Esophagus muscularis mucosa (tissue), 4 donors: ENCODE data around the gene IL36RN. TPM values are rescaled to one million over a fixed set of nuclear protein-coding genes. Genes with fewer than 3 reads are reported as not detected.
A peak's percentile ranks its signal among the peaks of the same experiment; 100 is the strongest.

Experiments used
- DNase-seq: peaks from one replicate; pipeline ENCODE4 v3.0.0-alpha.2; 2017; ENCODE audit errors: extremely low spot score
- H3K27ac ChIP-seq, 4 donors: fragments of 200-600 bp; sonication (generic); replicated peaks in 1 of 4; 1 replicate in 3 of 4; 2 replicates in 1 of 4; pipeline ENCODE4 v1.5.1; 2016 to 2019; ENCODE audit warnings: mild to moderate bottlenecking in 1 of 4
- H3K27me3 ChIP-seq, 4 donors: fragments of 200-600 bp; sonication (generic); one replicate each; pipeline versions ENCODE4 v1.5.1 to v1.6.0; 2016 to 2019
- H3K36me3 ChIP-seq, 4 donors: fragments of 200-600 bp; sonication (generic); one replicate each; pipeline ENCODE4 v1.5.1; 2016 to 2019
- H3K4me1 ChIP-seq, 4 donors: fragments of 200-600 bp; sonication (generic); one replicate each; pipeline ENCODE4 v1.5.1; 2016 to 2019
- H3K4me3 ChIP-seq, 4 donors: fragments of 200-600 bp; sonication (generic); 1 replicate in 2 of 4; 2 replicates in 2 of 4; pipeline ENCODE4 v1.5.1; 2016 to 2019; ENCODE audit warnings: mild to moderate bottlenecking in 4 of 4, moderate library complexity in 1 of 4
- H3K9me3 ChIP-seq, 4 donors: fragments of 200-600 bp; sonication (generic); 1 replicate in 3 of 4; 2 replicates in 1 of 4; pipeline ENCODE4 v1.5.1; 2016 to 2019
- CTCF ChIP-seq, 3 experiments: fragments of 200-600 bp in 2 of 3; fragments of 450-650 bp in 1 of 3; sonication (generic) in 2 of 3; IDR thresholded peaks; one replicate each; pipeline ENCODE4 v1.5.1; 2017 to 2019; ENCODE audit warnings: antibody characterized with exemption in 3 of 3, mild to moderate bottlenecking in 2 of 3, moderate library complexity in 1 of 3
- EP300 ChIP-seq: sonication (generic); formaldehyde crosslinking; IDR thresholded peaks from one replicate; pipeline ENCODE4 v1.6.1; 2017; ENCODE audit warnings: antibody characterized with exemption
- POLR2A ChIP-seq: fragments of 450-650 bp; IDR thresholded peaks from one replicate; pipeline ENCODE4 v1.6.1; 2017; ENCODE audit warnings: antibody characterized with exemption, moderate library complexity, mild to moderate bottlenecking, low read depth
- POLR2AphosphoS5 ChIP-seq, 2 donors: sonication (generic); formaldehyde crosslinking; IDR thresholded peaks; one replicate each; pipeline ENCODE4 v1.6.1; 2017; ENCODE audit warnings: antibody characterized with exemption in 2 of 2
- WGBS: methylation state at CpG from one replicate; pipeline ENCODE4 v1.1.5; 2018; 5-methylcytosine and 5-hydroxymethylcytosine counted together
- intact Hi-C: fragments of 100-400 bp; cut with DNase I; formaldehyde crosslinking; loops from one replicate; pipeline ENCODE4 v1.15.1; 2023
- total RNA-seq, 4 donors: library from RNA; depleted of rRNA; stranded (reverse); fragments of >200 nt; gene quantifications; one replicate each; pipeline versions ENCODE4 v1.1.0 to v1.2.1, GENCODE V29; 2016

Gene IL36RN
- total RNA-seq, 4 donors from 2014 or later: not detected

- Histone ChIP-seq H3K27ac (no peak overlapping the region), H3K4me1 (no peaks in the 10 kb centered on the region), H3K4me3 (no peak overlapping the region), H3K9me3 (peaks cover 0 to 7% (median 0%) of the 10 kb centered on the region in 4 donors), H3K36me3 (no peaks in the 10 kb centered on the region), H3K27me3 (peaks cover 0 to 18% (median 0%) of the 10 kb centered on the region in 4 donors)
- intact Hi-C loops: no loop called here
- DNase-seq: no peak
- WGBS: 57% methylated on average over 8 of the region's 8 CpGs
- TF ChIP-seq POLR2A: no peak
- no peak for TF ChIP-seq POLR2AphosphoS5 (IDR thresholded peaks at IDR 0.05)
Observed at GRCh38 chr2:113083296-113083695, 24.3 kb downstream of the IL36RN start.

- peaks cover 0 to 22% (median 0%) of the 10 kb centered on the region in 4 donors for H3K27me3 ChIP-seq
- intact Hi-C loops: no loop called here
- H3K9me3 ChIP-seq: peaks cover 0 to 7% (median 0%) of the 10 kb centered on the region in 4 donors
- H3K27ac ChIP-seq: no peak overlapping the region
- no peak overlapping the region for H3K4me3 ChIP-seq
- no peaks in the 10 kb centered on the region for H3K36me3 ChIP-seq
- no peak for TF ChIP-seq CTCF (IDR thresholded peaks at IDR 0.05)
- TF ChIP-seq EP300: no peak
- no peak for TF ChIP-seq POLR2A
- TF ChIP-seq POLR2AphosphoS5 (IDR thresholded peaks at IDR 0.05): no peak
- no peaks in the 10 kb centered on the region for H3K4me1 ChIP-seq
- DNase-seq: peak; percentile 24
- 70% methylated on average over 5 of the region's 5 CpGs for WGBS
Observed at GRCh38 chr2:113084249-113085000, 25.4 kb downstream of the IL36RN start.

- WGBS: 77% methylated on average over 2 of the region's 2 CpGs
- Histone ChIP-seq H3K27me3 (peaks cover 0 to 22% (median 0%) of the 10 kb centered on the region in 4 donors), H3K9me3 (peaks cover 0 to 7% (median 0%) of the 10 kb centered on the region in 4 donors), H3K4me1 (no peaks in the 10 kb centered on the region), H3K36me3 (no peaks in the 10 kb centered on the region), H3K4me3 (no peak overlapping the region), H3K27ac (no peak overlapping the region)
- intact Hi-C loops: no loop called here
- TF ChIP-seq CTCF (IDR thresholded peaks at IDR 0.05) (no peak), POLR2AphosphoS5 (IDR thresholded peaks at IDR 0.05) (no peak), EP300 (no peak), POLR2A (no peak)
- DNase-seq: no peak
Observed at GRCh38 chr2:113085542-113085941, 26.5 kb downstream of the IL36RN start.

DNA sequence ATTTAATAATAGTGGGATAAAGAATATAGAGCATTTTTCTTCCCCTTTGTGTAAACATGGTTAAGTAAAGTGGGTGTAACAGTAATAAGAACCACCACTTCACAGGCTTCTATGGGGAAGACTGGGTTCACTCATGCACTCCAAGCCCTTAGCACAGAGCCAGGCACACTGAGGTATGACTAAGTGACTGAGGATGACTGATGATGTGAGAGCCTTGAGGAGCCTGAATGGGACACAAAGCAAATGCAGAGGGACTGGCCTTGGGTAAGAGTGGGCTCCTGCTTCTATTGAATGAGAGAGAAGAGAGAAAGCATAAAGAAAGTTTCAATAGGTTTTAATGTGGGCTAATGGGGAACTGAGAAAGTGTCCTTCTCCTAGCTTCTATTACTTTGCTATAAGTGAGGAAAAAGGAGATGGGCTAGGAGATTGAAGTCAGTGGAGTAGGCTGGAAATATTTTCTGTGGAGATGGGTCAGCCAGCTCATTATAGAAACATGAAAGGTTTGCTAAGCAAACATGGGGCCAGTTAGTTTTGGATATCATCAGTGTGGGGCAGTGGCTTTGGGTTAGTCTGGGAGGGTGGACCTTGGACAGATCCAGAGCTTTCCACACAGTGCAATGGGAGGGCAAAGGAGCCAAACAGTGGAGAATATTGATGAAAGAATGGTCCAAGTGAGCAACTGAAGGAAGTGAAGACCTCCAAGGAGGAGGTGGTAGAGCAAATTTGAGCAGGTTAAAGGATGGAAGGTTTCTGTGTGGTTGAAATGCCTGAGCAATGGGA lies 29.4 kb downstream of the IL36RN start:
- peaks cover 0 to 14% (median 0%) of the 10 kb centered on the region in 4 donors for H3K27me3 ChIP-seq
- TF ChIP-seq POLR2AphosphoS5 (IDR thresholded peaks at IDR 0.05): no peak
- no peak for TF ChIP-seq POLR2A
- TF ChIP-seq CTCF (IDR thresholded peaks at IDR 0.05): no peak
- no peak for TF ChIP-seq EP300
- no peak overlapping the region for H3K27ac ChIP-seq
- intact Hi-C loops: no loop called here
- H3K9me3 ChIP-seq: peaks cover 0 to 7% (median 0%) of the 10 kb centered on the region in 4 donors
- peak; percentile 29 for DNase-seq
- H3K36me3 ChIP-seq: no peaks in the 10 kb centered on the region
- H3K4me1 ChIP-seq: no peaks in the 10 kb centered on the region
- H3K4me3 ChIP-seq: no peak overlapping the region

DNA sequence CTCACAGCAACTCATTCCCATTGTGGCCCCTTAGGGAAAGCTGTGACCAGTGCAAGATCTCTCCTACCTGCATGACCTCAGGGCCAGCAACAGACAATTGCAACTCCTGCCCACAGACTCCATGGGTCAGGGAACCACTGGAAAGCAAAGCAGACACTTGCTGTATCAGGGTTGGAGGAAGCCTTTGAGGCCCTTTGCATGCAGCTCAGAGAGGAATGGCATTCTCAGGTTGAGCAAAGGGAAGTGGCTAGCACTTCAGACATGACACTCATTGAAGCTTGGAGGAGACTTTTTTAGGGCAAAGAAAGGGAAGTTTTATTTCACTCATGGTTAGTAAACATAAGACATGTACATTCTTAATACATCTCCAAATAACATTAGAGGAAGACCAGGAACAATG lies 30.9 kb downstream of the IL36RN start:
- Histone ChIP-seq H3K36me3 (no peaks in the 10 kb centered on the region), H3K27me3 (peaks cover 0 to 14% (median 0%) of the 10 kb centered on the region in 4 donors), H3K27ac (no peak overlapping the region), H3K4me3 (no peak overlapping the region), H3K9me3 (peaks cover 0 to 7% (median 0%) of the 10 kb centered on the region in 4 donors), H3K4me1 (no peaks in the 10 kb centered on the region)
- TF ChIP-seq EP300: no peak
- no peak for TF ChIP-seq POLR2AphosphoS5 (IDR thresholded peaks at IDR 0.05)
- no peak for TF ChIP-seq CTCF (IDR thresholded peaks at IDR 0.05)
- TF ChIP-seq POLR2A: no peak
- peak; percentile 50 for DNase-seq
- intact Hi-C loops: no loop called here
